PFSK-1 (cell line): ENCODE data around the gene GBA3.

Experiments
- FOXP2 ChIP-seq: optimal IDR thresholded peaks from 2 replicates; pipeline ENCODE3; 2011; ENCODE audit warnings: borderline replicate concordance, control low read depth, inconsistent platforms; ENCODE audit not compliant: insufficient read depth; ENCODE audit errors: extremely low read length, extremely low read depth
- POLR2AphosphoS5 ChIP-seq: IDR thresholded peaks from 2 replicates; pipeline ENCODE4 v1.6.1; 2012; ENCODE audit warnings: low read depth, mild to moderate bottlenecking, control low read depth, low read length, moderate library complexity
- TAF1 ChIP-seq: IDR thresholded peaks from 2 replicates; pipeline ENCODE4 v1.6.1; 2012; ENCODE audit warnings: low read length, control low read depth, borderline replicate concordance; ENCODE audit not compliant: insufficient read depth

DNA sequence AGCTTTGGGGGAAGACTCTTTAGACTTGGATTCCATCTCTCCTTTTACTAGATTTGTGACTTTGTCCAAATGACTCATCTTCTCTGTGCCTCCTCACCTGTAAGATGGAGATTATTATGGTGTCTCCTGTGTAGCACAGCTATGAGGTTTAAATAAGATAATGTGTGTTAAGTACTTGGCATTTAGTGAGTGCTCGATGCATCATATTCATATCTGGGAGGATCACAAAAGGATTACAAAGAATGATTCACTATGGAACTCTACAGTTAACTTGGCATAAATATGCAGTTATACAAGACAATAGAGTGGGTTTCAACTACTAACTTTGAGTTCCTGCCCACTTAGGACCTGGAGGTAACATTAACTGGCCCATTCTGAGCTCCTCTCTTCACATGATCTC, 2.3 kb downstream of the GBA3 start:
- TF ChIP-seq POLR2AphosphoS5: no peak
- no peak for TF ChIP-seq FOXP2
- no peak for TF ChIP-seq TAF1
